HepG2 (cell line): ENCODE measurements around the gene NEAT1. TPM values are rescaled to one million over a fixed set of nuclear protein-coding genes. Genes with fewer than 3 reads are reported as not detected.

Source experiments
- ATAC-seq: fragments of 200-7000 bp; cut with Tn5 transposase; 3 replicates; pipeline ENCODE4 v1.9.1; 2020; ENCODE audit warnings: mild to moderate bottlenecking, moderate library complexity
- BruUV-seq: library from RNA; stranded (reverse); fragments of 400-500 nt; replicated peaks from 2 replicates; lab custom pipeline; 2021; lab: Mats Ljungman, UMichigan
- CTCF ChIA-PET: fragments of 300-600 bp; formaldehyde crosslinking; extraction: SDS; loops from one replicate; lab custom pipeline; 2021; ENCODE audit warnings: low total read pairs, inconsistent platforms, low intra/inter-chr PET ratio; lab: Yijun Ruan, JAX
- POLR2A ChIA-PET: fragments of 350-600 bp; sonication (Branson Sonifier 250); formaldehyde crosslinking; loops from one replicate; lab custom pipeline; 2020; ENCODE audit warnings: antibody characterized with exemption, inconsistent platforms; lab: Yijun Ruan, JAX
- DNase-seq: peaks from one replicate; pipeline ENCODE4 v3.0.0-alpha.2; 2015; ENCODE audit warnings: low spot score
- FAIRE-seq: peaks from 3 replicates; lab custom pipeline; 2011; peaks lifted over from hg19 to GRCh38; lab: Jason Lieb, UNC
- H2AFZ ChIP-seq: one replicate; pipeline ENCODE4 v1.6.1; 2011; ENCODE audit warnings: low read length, inconsistent platforms
- H3K27ac ChIP-seq: fragments of 300-600 bp; 3 replicates; pipeline ENCODE4 v1.8.0; 2011; ENCODE audit warnings: mixed run types, mild to moderate bottlenecking, mixed read lengths, low read length, inconsistent platforms; ENCODE audit not compliant: insufficient read depth; ENCODE audit errors: extremely low read length
- H3K27me3 ChIP-seq, 2 experiments: fragments of 200-600 bp in 1 of 2; 2 replicates in 1 of 2; 3 replicates in 1 of 2; pipeline versions ENCODE4 v1.6.0 to v1.8.0; 2011; ENCODE audit warnings: low read length in 2 of 2, mild to moderate bottlenecking in 2 of 2, moderate library complexity in 2 of 2, inconsistent platforms in 1 of 2; ENCODE audit not compliant: insufficient read depth in 2 of 2, control insufficient read depth in 1 of 2
- H3K36me3 ChIP-seq, 2 experiments: fragments of 200-600 bp in 1 of 2; replicated peaks in 1 of 2; 2 replicates in 1 of 2; 3 replicates in 1 of 2; pipeline versions ENCODE4 v1.5.1 to v1.8.0; 2011; ENCODE audit warnings: low read length in 2 of 2, inconsistent platforms in 1 of 2; ENCODE audit not compliant: insufficient read depth in 2 of 2, control insufficient read depth in 1 of 2
- H3K4me1 ChIP-seq: 2 replicates; pipeline ENCODE4 v1.5.1; 2012; ENCODE audit warnings: low read length, inconsistent platforms; ENCODE audit not compliant: insufficient read depth
- H3K4me2 ChIP-seq: 2 replicates; pipeline ENCODE4 v1.6.0; 2011; ENCODE audit warnings: low read depth, low read length, inconsistent platforms
- H3K4me3 ChIP-seq, 3 experiments: fragments of 200-600 bp in 1 of 3; sonication (generic), shearing (Covaris generic) in 1 of 3; replicated peaks in 1 of 3; 2 replicates each; pipeline ENCODE4 v1.5.1; 2011 to 2016; ENCODE audit warnings: low read length in 3 of 3, inconsistent platforms in 2 of 3, low read depth in 2 of 3, mild to moderate bottlenecking in 2 of 3, control low read depth in 1 of 3, mixed read lengths in 1 of 3; ENCODE audit not compliant: insufficient read depth in 1 of 3
- H3K79me2 ChIP-seq: one replicate; pipeline ENCODE4 v1.6.1; 2011; ENCODE audit warnings: low read length, inconsistent platforms; ENCODE audit not compliant: insufficient read depth
- H3K9ac ChIP-seq: 2 replicates; pipeline ENCODE4 v1.6.0; 2011; ENCODE audit warnings: mild to moderate bottlenecking, low read depth, low read length, inconsistent platforms; ENCODE audit not compliant: insufficient read depth
- H3K9me3 ChIP-seq: 2 replicates; pipeline ENCODE4 v1.5.1; 2012; ENCODE audit warnings: mild to moderate bottlenecking, low read length
- H4K20me1 ChIP-seq: 2 replicates; pipeline ENCODE4 v1.6.0; 2011; ENCODE audit warnings: inconsistent platforms, mild to moderate bottlenecking, low read length, moderate library complexity; ENCODE audit not compliant: insufficient read depth
- ERF ChIP-seq: IDR thresholded peaks from 2 replicates; pipeline ENCODE4 v1.6.1; 2018; ENCODE audit warnings: missing biosample characterization, missing genetic modification reagents
- FOSL2 ChIP-seq: sonication (generic); formaldehyde crosslinking; IDR thresholded peaks from 2 replicates; pipeline ENCODE4 v1.4.0; 2020; ENCODE audit warnings: missing genetic modification reagents
- MED13 ChIP-seq: sonication (generic); formaldehyde crosslinking; IDR thresholded peaks from 2 replicates; pipeline ENCODE4 v1.5.0; 2020; ENCODE audit warnings: missing genetic modification reagents
- MLLT10 ChIP-seq: sonication (generic); formaldehyde crosslinking; IDR thresholded peaks from 2 replicates; pipeline ENCODE4 v1.4.0; 2020; ENCODE audit warnings: missing genetic modification reagents
- NCOA1 ChIP-seq: sonication (generic); formaldehyde crosslinking; IDR thresholded peaks from 2 replicates; pipeline ENCODE4 v1.9.0; 2021; ENCODE audit warnings: missing genetic modification reagents
- PHF5A ChIP-seq: IDR thresholded peaks from one replicate; pipeline ENCODE4 v1.6.1; 2018; ENCODE audit warnings: low read depth, missing genetic modification reagents; ENCODE audit not compliant: unreplicated experiment
- RELA ChIP-seq: sonication (generic); formaldehyde crosslinking; IDR thresholded peaks from 2 replicates; pipeline ENCODE4 v1.4.0; 2020; ENCODE audit warnings: missing genetic modification reagents
- REPIN1 ChIP-seq: sonication (generic); formaldehyde crosslinking; IDR thresholded peaks from 2 replicates; pipeline ENCODE4 v1.8.0; 2022; ENCODE audit warnings: missing genetic modification reagents, low read depth, mild to moderate bottlenecking, borderline replicate concordance
- TSC22D2 ChIP-seq: sonication (generic); formaldehyde crosslinking; IDR thresholded peaks from 2 replicates; pipeline ENCODE4 v1.5.1; 2020; ENCODE audit warnings: missing genetic modification reagents, mild to moderate bottlenecking, borderline replicate concordance
- ZFP36L1 ChIP-seq: sonication (generic); formaldehyde crosslinking; IDR thresholded peaks from 2 replicates; pipeline ENCODE4 v1.8.0; 2022; ENCODE audit warnings: mild to moderate bottlenecking, missing genetic modification reagents, moderate library complexity
- ZFY ChIP-seq: sonication (generic); formaldehyde crosslinking; IDR thresholded peaks from 2 replicates; pipeline ENCODE4 v1.4.0; 2020; ENCODE audit warnings: missing genetic modification reagents
- ZNF138 ChIP-seq: sonication (generic); formaldehyde crosslinking; IDR thresholded peaks from 2 replicates; pipeline ENCODE4 v1.5.0; 2020; ENCODE audit warnings: mild to moderate bottlenecking, low read depth, missing genetic modification reagents
- ZNF263 ChIP-seq: sonication (generic); formaldehyde crosslinking; IDR thresholded peaks from 2 replicates; pipeline ENCODE4 v1.4.0; 2020; ENCODE audit warnings: missing genetic modification reagents
- ZNF350 ChIP-seq: sonication (generic); formaldehyde crosslinking; IDR thresholded peaks from 2 replicates; pipeline ENCODE4 v1.4.0; 2020; ENCODE audit warnings: mild to moderate bottlenecking, low read depth, missing genetic modification reagents, borderline replicate concordance
- ZNF749 ChIP-seq: sonication (generic); formaldehyde crosslinking; IDR thresholded peaks from 2 replicates; pipeline ENCODE4 v1.8.0; 2022; ENCODE audit warnings: mild to moderate bottlenecking, missing genetic modification reagents, moderate library complexity, borderline replicate concordance
- ZNF792 ChIP-seq: IDR thresholded peaks from 2 replicates; pipeline ENCODE4 v1.6.1; 2016
- WGBS: methylation state at CpG from one replicate; pipeline ENCODE4 v1.1.6; 2017; ENCODE audit warnings: low lambda C conversion rate; 5-methylcytosine and 5-hydroxymethylcytosine counted together
- in situ Hi-C: cut with HindIII; loops from 2 replicates; pipeline ENCODE4 v1.10.0; 2017; ENCODE audit warnings: low pct_unique_long_range_greater_than_20kb; ENCODE audit not compliant: extremely low pct_ligation_motif_present
- intact Hi-C: fragments of 100-400 bp; cut with micrococcal nuclease; formaldehyde crosslinking; loops from one replicate; pipeline ENCODE4 v1.10.0; 2022; ENCODE audit not compliant: unreplicated experiment
- polyA plus RNA-seq, 8 experiments: library from polyadenylated mRNA; depleted of rRNA in 3 of 8; stranded (reverse) in 7 of 8; unstranded in 1 of 8; fragments of >200 nt; fragmentation: Illumina TruSeq in 4 of 8; extraction: Trizol in 4 of 8; gene quantifications; 2 replicates each; pipeline versions ENCODE4 v1.2.1 to v1.2.3, GENCODE V29; 2011 to 2016; ENCODE audit warnings: low read depth in 4 of 8, missing spikeins in 1 of 8, mixed read lengths in 1 of 8; ENCODE audit not compliant: insufficient read depth in 1 of 8
- total RNA-seq, 5 experiments: library from RNA; depleted of rRNA; stranded (reverse); fragments of >200 nt; fragmentation: Illumina TruSeq; extraction: Trizol; gene quantifications; 2 replicates each; pipeline ENCODE4 v1.2.3, GENCODE V29; 2016; ENCODE audit warnings: low read depth in 1 of 5
- TF ChIP-seq, protein P1 (sequence below): IDR thresholded peaks from 2 replicates; pipeline ENCODE4 v1.6.1; 2016; ENCODE audit warnings: mild to moderate bottlenecking, missing biosample characterization, missing genetic modification reagents
- TF ChIP-seq, protein P2 (sequence below), 2 experiments: sonication (generic) in 1 of 2; formaldehyde crosslinking in 1 of 2; IDR thresholded peaks; 2 replicates each; pipeline versions ENCODE4 v1.4.0 to v1.6.1; 2018 to 2020; ENCODE audit warnings: missing genetic modification reagents in 2 of 2, borderline replicate concordance in 1 of 2, low read depth in 1 of 2, mild to moderate bottlenecking in 1 of 2, missing biosample characterization in 1 of 2
- TF ChIP-seq, protein P3 (sequence below): sonication (generic); formaldehyde crosslinking; IDR thresholded peaks from 2 replicates; pipeline ENCODE4 v1.5.0; 2020; ENCODE audit warnings: missing genetic modification reagents
- TF ChIP-seq, protein P4 (sequence below): sonication (generic); formaldehyde crosslinking; IDR thresholded peaks from 2 replicates; pipeline ENCODE4 v1.4.0; 2020; ENCODE audit warnings: missing genetic modification reagents, borderline replicate concordance

Gene NEAT1
- total and polyA plus RNA-seq, 2 of the 13 experiments (the other 11 are each of a cell fraction or from before 2014, with no cell fraction given) = 20.5 to 41.2 TPM

DNA sequence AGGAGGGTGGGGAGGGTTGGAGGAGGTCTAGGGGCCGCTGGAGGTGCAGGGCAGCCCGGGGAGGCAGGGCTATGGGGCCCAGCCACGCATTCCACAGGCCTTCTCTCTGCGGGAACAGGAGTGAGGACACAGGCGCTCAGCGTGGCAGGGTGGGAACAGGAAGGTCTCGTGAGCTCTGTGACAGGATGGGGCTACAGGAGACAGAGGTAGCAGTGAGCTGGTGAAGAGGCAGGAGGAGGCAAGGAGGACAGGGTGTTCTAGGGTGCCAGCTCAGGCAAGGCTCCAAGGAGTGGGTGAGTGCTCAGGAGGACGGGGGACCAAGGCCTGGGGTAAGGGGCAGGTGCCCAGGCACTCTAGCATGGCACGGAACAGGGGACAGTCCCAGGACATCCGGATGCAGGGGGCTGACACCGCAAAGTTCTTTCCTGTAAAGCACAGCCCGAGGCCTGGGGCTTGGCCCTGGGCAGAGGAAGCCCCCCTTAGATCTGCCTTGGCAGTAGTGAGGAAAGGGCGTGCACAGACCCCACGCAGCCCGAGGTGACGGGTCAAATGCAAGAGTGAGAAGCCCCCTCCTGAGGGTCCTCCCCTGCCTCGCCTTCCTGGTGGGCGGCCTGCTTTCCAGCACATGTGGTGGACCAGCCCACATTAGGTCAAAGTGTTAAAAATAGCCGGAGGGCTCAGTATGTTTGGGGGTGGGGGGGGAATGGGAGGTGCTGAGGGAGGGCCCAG is 4.7 kb upstream of the NEAT1 start:
- ATAC-seq = peak; percentile 0; the same call in 2 of the 3 replicates
- Histone ChIP-seq H3K9ac (peak overlapping the region; percentile 100), H3K4me2 (peak overlapping the region; percentile 99), H3K27ac (peak overlapping the region; percentile 100), H3K4me1 (peaks cover 67% of the 10 kb centered on the region), H3K79me2 (peaks cover 41% of the 10 kb centered on the region), H3K27me3 (no peaks in the 10 kb centered on the region; a peak in 1 of 5 replicates), H4K20me1 (peaks cover 2% of the 10 kb centered on the region; the same call in 1 of the 2 replicates), H2AFZ (no peak overlapping the region), H3K9me3 (no peaks in the 10 kb centered on the region), H3K36me3 (no peaks in the 10 kb centered on the region), H3K4me3 (peak overlapping the region; percentile 62 to 87 (median 64))
- CTCF ChIA-PET = interaction anchor here (2.7 kb wide), 1 partner anchor 93 kb away, joined by 20 read pairs; no protein-coding TSS in a partner anchor
- intact Hi-C loops (loop anchor here (1.0 to 5.0 kb wide), 5 partner anchors 9 to 94 kb away; partner anchors contain the start of gene SLC25A45), in situ Hi-C loops (loop anchor here (5.0 kb wide), 1 partner anchor 36 kb away; the partner anchor contains the start of gene SLC25A45)
- WGBS = 0% methylated on average over 11 of the region's 19 CpGs
- no TSS peak for BruUV-seq
- FAIRE-seq = no peak
- POLR2A ChIA-PET = interaction anchor here (1.0 to 17.8 kb wide), 25 partner anchors 9 to 421 kb away, joined by 3 to 952 read pairs (median 20); partner anchors contain the start of genes BATF2, DPF2, EHBP1L1 and FRMD8
- no peak for DNase-seq
- TF ChIP-seq MED13 (CRISPR knock-in tag) (no peak), ZNF749 (CRISPR knock-in tag) (no peak), NCOA1 (CRISPR knock-in tag) (no peak), MLLT10 (CRISPR knock-in tag) (no peak), ERF (no peak), PHF5A (no peak), REPIN1 (CRISPR knock-in tag) (no peak), ZFY (peak; percentile 27; the same call in 1 of the 2 replicates), TSC22D2 (CRISPR knock-in tag) (no peak), FOSL2 (CRISPR knock-in tag) (no peak), ZNF263 (CRISPR knock-in tag) (peak; percentile 11; the same call in 1 of the 2 replicates), RELA (no peak), ZNF350 (CRISPR knock-in tag) (no peak), ZNF792 (0 out of 2 replicates have a peak, but pooled peaks have one; percentile 0), ZFP36L1 (CRISPR knock-in tag) (no peak), ZNF138 (CRISPR knock-in tag) (peak; percentile 15; the same call in 1 of the 2 replicates)
- TF ChIP-seq, protein P1, sequence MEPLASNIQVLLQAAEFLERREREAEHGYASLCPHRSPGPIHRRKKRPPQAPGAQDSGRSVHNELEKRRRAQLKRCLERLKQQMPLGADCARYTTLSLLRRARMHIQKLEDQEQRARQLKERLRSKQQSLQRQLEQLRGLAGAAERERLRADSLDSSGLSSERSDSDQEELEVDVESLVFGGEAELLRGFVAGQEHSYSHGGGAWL (CRISPR knock-in tag) = peak; percentile 11; the same call in 1 of the 2 replicates
- TF ChIP-seq, protein P2, sequence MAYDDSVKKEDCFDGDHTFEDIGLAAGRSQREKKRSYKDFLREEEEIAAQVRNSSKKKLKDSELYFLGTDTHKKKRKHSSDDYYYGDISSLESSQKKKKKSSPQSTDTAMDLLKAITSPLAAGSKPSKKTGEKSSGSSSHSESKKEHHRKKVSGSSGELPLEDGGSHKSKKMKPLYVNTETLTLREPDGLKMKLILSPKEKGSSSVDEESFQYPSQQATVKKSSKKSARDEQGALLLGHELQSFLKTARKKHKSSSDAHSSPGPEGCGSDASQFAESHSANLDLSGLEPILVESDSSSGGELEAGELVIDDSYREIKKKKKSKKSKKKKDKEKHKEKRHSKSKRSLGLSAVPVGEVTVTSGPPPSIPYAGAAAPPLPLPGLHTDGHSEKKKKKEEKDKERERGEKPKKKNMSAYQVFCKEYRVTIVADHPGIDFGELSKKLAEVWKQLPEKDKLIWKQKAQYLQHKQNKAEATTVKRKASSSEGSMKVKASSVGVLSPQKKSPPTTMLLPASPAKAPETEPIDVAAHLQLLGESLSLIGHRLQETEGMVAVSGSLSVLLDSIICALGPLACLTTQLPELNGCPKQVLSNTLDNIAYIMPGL (CRISPR knock-in tag; IDR thresholded peaks at IDR 0.05; ENCODE audit: borderline replicate concordance in 1 of 2, low read depth in 1 of 2) = no peak
- TF ChIP-seq, protein P3, sequence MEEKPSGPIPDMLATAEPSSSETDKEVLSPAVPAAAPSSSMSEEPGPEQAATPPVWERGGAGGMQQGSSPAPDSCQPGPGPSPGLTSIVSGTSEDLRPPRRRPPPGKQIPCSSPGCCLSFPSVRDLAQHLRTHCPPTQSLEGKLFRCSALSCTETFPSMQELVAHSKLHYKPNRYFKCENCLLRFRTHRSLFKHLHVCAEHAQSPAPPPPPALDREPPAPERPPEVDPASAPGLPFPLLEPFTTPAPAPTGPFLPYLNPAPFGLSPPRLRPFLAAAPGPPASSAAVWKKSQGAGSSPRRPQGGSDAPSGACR (CRISPR knock-in tag) = no peak
- TF ChIP-seq, protein P4, sequence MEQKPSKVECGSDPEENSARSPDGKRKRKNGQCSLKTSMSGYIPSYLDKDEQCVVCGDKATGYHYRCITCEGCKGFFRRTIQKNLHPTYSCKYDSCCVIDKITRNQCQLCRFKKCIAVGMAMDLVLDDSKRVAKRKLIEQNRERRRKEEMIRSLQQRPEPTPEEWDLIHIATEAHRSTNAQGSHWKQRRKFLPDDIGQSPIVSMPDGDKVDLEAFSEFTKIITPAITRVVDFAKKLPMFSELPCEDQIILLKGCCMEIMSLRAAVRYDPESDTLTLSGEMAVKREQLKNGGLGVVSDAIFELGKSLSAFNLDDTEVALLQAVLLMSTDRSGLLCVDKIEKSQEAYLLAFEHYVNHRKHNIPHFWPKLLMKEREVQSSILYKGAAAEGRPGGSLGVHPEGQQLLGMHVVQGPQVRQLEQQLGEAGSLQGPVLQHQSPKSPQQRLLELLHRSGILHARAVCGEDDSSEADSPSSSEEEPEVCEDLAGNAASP (CRISPR knock-in tag) = no peak
